Type B pancreatic cell (in vitro differentiated cells): ENCODE results near the gene SAE1. TPM values are rescaled to one million over a fixed set of nuclear protein-coding genes. Genes with fewer than 3 reads are reported as not detected.
A peak's percentile ranks its signal among the peaks of the same experiment; 100 is the strongest.
"Not testable (repeated sequence)": the region's sequence is repeated elsewhere in the genome, so short reads cannot be mapped to it uniquely, and the experiment has no call there.

ENCODE experiments used
- DNase-seq: peaks from one replicate; pipeline ENCODE4 v3.0.0; 2021; ENCODE audit warnings: mixed read lengths; ENCODE audit not compliant: unreplicated experiment; ENCODE audit errors: extremely low spot score
- H3K27ac Mint-ChIP-seq: 2 replicates; pipeline ENCODE4 v1.8.0; 2021; ENCODE audit warnings: mild to moderate bottlenecking, mixed read lengths
- H3K27me3 Mint-ChIP-seq: 2 replicates; pipeline ENCODE4 v1.8.0; 2021; ENCODE audit warnings: mixed read lengths
- H3K36me3 Mint-ChIP-seq: 2 replicates; pipeline ENCODE4 v1.8.0; 2021; ENCODE audit warnings: mixed read lengths
- H3K4me1 Mint-ChIP-seq: one replicate; pipeline ENCODE4 v1.8.0; 2021; ENCODE audit warnings: mixed read lengths; ENCODE audit not compliant: unreplicated experiment
- H3K4me3 Mint-ChIP-seq: 2 replicates; pipeline ENCODE4 v1.8.0; 2021; ENCODE audit warnings: mild to moderate bottlenecking, mixed read lengths
- H3K9me3 Mint-ChIP-seq: 2 replicates; pipeline ENCODE4 v1.8.0; 2021; ENCODE audit warnings: mixed read lengths
- total RNA-seq: library from RNA; stranded (reverse); gene quantifications from 2 replicates; pipeline ENCODE4 v1.2.1, GENCODE V29; 2021; ENCODE audit warnings: low replicate concordance
- TF ChIP-seq, protein P1 (sequence below): fragments of 200-600 bp; sonication (generic); conservative IDR thresholded peaks from 2 replicates; pipeline ENCODE4 v1.5.0; 2021; ENCODE audit warnings: antibody characterized with exemption, mild to moderate bottlenecking

SAE1 gene
- total RNA-seq, 1 donor from 2014 or later = 155 TPM

- H3K27me3 Mint-ChIP-seq = no peaks in the 10 kb centered on the region
- TF ChIP-seq, protein P1, sequence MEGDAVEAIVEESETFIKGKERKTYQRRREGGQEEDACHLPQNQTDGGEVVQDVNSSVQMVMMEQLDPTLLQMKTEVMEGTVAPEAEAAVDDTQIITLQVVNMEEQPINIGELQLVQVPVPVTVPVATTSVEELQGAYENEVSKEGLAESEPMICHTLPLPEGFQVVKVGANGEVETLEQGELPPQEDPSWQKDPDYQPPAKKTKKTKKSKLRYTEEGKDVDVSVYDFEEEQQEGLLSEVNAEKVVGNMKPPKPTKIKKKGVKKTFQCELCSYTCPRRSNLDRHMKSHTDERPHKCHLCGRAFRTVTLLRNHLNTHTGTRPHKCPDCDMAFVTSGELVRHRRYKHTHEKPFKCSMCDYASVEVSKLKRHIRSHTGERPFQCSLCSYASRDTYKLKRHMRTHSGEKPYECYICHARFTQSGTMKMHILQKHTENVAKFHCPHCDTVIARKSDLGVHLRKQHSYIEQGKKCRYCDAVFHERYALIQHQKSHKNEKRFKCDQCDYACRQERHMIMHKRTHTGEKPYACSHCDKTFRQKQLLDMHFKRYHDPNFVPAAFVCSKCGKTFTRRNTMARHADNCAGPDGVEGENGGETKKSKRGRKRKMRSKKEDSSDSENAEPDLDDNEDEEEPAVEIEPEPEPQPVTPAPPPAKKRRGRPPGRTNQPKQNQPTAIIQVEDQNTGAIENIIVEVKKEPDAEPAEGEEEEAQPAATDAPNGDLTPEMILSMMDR = no peak
- no peak overlapping the region for H3K4me3 Mint-ChIP-seq
- peak overlapping the region; percentile 71 for H3K27ac Mint-ChIP-seq
- DNase-seq = no peak
- H3K36me3 Mint-ChIP-seq = peaks cover 15% of the 10 kb centered on the region
- H3K9me3 Mint-ChIP-seq = no peaks in the 10 kb centered on the region
- H3K4me1 Mint-ChIP-seq = peaks cover 46% of the 10 kb centered on the region
Measured at GRCh38 chr19:47100290-47100689, 30.3 kb upstream of the SAE1 start.

GRCh38 chr19:47101116-47101515, 29.5 kb upstream of the SAE1 start:
- not testable (repeated sequence) for H3K27me3 Mint-ChIP-seq, DNase-seq, H3K9me3 Mint-ChIP-seq, H3K27ac Mint-ChIP-seq, H3K4me3 Mint-ChIP-seq
- H3K4me1 Mint-ChIP-seq = peaks cover 44% of the 10 kb centered on the region
- peaks cover 21% of the 10 kb centered on the region for H3K36me3 Mint-ChIP-seq

- Mint-ChIP-seq H3K27me3 (no peaks in the 10 kb centered on the region), H3K4me1 (peaks cover 41% of the 10 kb centered on the region)
Measured at GRCh38 chr19:47102346-47103060, 28.1 kb upstream of the SAE1 start.

DNA sequence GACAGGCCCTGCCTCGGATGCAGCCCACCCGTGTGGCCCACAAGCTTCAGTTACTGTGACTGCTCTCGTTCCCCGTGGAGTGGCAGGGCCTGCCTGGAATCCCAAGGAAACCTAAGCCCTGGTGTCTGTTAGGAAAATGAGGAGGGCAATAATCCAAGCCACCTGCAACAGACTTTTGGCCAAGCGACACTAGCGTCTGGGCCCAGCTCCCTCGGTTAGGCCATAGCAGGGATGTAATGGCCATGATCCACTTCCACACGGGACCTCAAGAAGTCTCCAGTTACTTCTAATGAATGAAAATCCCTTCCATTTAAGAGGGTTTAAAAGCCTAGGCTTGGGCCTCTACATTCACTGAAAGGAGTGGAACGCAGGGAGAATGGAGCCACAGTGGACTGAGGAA, 26.0 kb upstream of the SAE1 start:
- Mint-ChIP-seq H3K27me3 (no peaks in the 10 kb centered on the region), H3K4me1 (peaks cover 52% of the 10 kb centered on the region), H3K27ac (no peak overlapping the region), H3K36me3 (peaks cover 11% of the 10 kb centered on the region), H3K4me3 (no peak overlapping the region), H3K9me3 (no peaks in the 10 kb centered on the region)
- DNase-seq = no peak
- TF ChIP-seq, protein P1 = no peak

More at GRCh38 chr19:47102346-47103060, 28.1 kb upstream of the SAE1 start:
- Mint-ChIP-seq H3K9me3 (no peaks in the 10 kb centered on the region), H3K36me3 (peaks cover 13% of the 10 kb centered on the region), H3K27ac (peak overlapping the region; percentile 59), H3K4me3 (no peak overlapping the region)
- DNase-seq = no peak
- TF ChIP-seq, protein P1 = no peak

DNA sequence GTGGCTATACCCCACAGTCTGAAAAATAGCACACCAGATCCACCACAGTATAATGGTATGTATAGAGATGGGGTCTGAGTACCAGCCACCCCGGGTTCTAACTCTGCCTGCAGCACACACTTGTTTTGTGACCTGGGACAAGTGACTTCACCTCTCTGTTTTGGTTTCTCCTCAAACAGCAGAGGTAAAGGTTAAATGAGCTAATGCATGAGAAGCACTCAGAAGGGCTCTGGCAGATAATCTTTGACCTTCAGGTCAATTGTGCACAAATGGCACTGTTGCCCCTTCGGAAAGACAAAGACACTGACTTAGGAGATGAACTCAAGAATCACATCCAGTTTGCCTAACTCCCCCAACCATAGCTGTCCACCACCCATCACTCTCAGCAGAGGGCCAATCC, 24.8 kb upstream of the SAE1 start:
- no peak overlapping the region for H3K4me3 Mint-ChIP-seq
- H3K4me1 Mint-ChIP-seq = peaks cover 55% of the 10 kb centered on the region
- H3K27me3 Mint-ChIP-seq = no peaks in the 10 kb centered on the region

DNA sequence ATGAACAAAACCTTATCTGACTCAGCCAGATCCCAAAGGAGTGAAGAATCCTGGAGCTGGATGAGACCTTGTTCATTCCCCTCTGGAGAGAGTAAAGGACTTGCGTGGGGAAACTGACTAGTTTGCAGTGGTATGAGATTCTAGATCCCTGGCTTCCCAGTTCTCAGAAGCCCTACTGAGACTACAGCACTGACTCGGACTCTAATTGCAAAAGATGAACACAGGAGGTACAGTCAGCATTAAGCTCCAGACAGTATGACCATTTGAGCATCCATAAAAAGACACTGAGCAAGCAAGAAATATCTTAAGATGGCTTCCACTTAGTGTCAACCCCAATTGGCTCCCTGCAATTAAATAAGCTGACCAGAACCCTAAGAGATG, 23.8 kb upstream of the SAE1 start:
- H3K4me1 Mint-ChIP-seq = peaks cover 55% of the 10 kb centered on the region
- peak overlapping the region; percentile 100 for H3K27ac Mint-ChIP-seq
- TF ChIP-seq, protein P1 = no peak
- no peaks in the 10 kb centered on the region for H3K9me3 Mint-ChIP-seq
- H3K36me3 Mint-ChIP-seq = peaks cover 19% of the 10 kb centered on the region
- H3K4me3 Mint-ChIP-seq = peak overlapping the region; percentile 74
- no peaks in the 10 kb centered on the region for H3K27me3 Mint-ChIP-seq
- no peak for DNase-seq

More for the DNA sequence above, 24.8 kb upstream of the SAE1 start:
- TF ChIP-seq, protein P1 = no peak
- H3K9me3 Mint-ChIP-seq = no peaks in the 10 kb centered on the region
- H3K36me3 Mint-ChIP-seq = peaks cover 19% of the 10 kb centered on the region
- DNase-seq = no peak
- no peak overlapping the region for H3K27ac Mint-ChIP-seq
